Measurements from ENCODE around the gene EDA.

- TF ChIP-seq POLR2A (IDR thresholded peaks at IDR 0.05; ENCODE audit: borderline replicate concordance, extremely low read depth, insufficient read depth, insufficient read length) (no peak), CEBPB (IDR thresholded peaks at IDR 0.05; ENCODE audit: low read depth) (no peak), CTCF (IDR thresholded peaks at IDR 0.05 in 2 of 3, conservative IDR thresholded peaks at IDR 0.05 in 1 of 3; ENCODE audit: borderline replicate concordance in 1 of 3, insufficient read depth in 1 of 3, low read depth in 2 of 3, low read length in 2 of 3) (no peak), FOSL1 (IDR thresholded peaks at IDR 0.05; ENCODE audit: low read depth) (no peak), REST (IDR thresholded peaks at IDR 0.05; ENCODE audit: low read depth) (no peak), ZNF274 (IDR thresholded peaks at IDR 0.05; ENCODE audit: low read depth, low read length) (no peak), MAX (IDR thresholded peaks at IDR 0.05) (no peak), EZH2 (IDR thresholded peaks at IDR 0.05) (no peak), ATF3 (IDR thresholded peaks at IDR 0.05) (no peak), SP1 (IDR thresholded peaks at IDR 0.05; ENCODE audit: low read depth) (no peak), SRF (IDR thresholded peaks at IDR 0.05; ENCODE audit: low read depth) (no peak)
These were observed 380.2 kb downstream of the EDA start for GRCh38 chrX:69996113-69996468.
